Stimulated activated CD4-positive, alpha-beta T cell treated with anti-CD3 and anti-CD28 coated beads, TNF-alpha, amount 100 ng/mL, for 24 hours (primary cell): Measurements from ENCODE around the gene C6orf120.

Source experiments
- DNase-seq, 3 experiments: peaks; one replicate each; pipeline ENCODE4 v3.0.0-alpha.2; 2020; ENCODE audit warnings: low read depth in 3 of 3

Gene C6orf120

GRCh38 chr6:169701954-169702839 lies at the start of gene C6orf120, which contains the start of gene WDR27:
Gene C6orf120 (plus strand): TSS chr6:169702126. CDS start chr6:169702460, 334 bp downstream.
Gene WDR27 (minus strand): TSS chr6:169702029. CDS start chr6:169689005, 13,024 bp downstream.
- DNase-seq: peak; percentile 97 to 98 (median 98)

- DNase-seq: no peak
These were observed 49.0 kb upstream of the C6orf120 start for GRCh38 chr6:169652896-169653295.

- DNase-seq: no peak
These were observed 48.2 kb upstream of the C6orf120 start for GRCh38 chr6:169653691-169654090.

GRCh38 chr6:169654598-169655391 lies 47.1 kb upstream of the C6orf120 start:
- peak; percentile 25 to 56 (median 40) for DNase-seq

GRCh38 chr6:169656546-169657283 lies 45.2 kb upstream of the C6orf120 start:
- no peak for DNase-seq

GRCh38 chr6:169657284-169657610 lies 44.7 kb upstream of the C6orf120 start:
- no peak for DNase-seq

GRCh38 chr6:169659820-169660610 lies 41.9 kb upstream of the C6orf120 start:
- DNase-seq: no peak

GRCh38 chr6:169660751-169661390 lies 41.1 kb upstream of the C6orf120 start:
- DNase-seq: no peak

- DNase-seq: no peak
These were observed 40.6 kb upstream of the C6orf120 start for GRCh38 chr6:169661391-169661756.

- DNase-seq: no peak
These were observed 38.5 kb upstream of the C6orf120 start for GRCh38 chr6:169663468-169663867.

GRCh38 chr6:169664227-169664626 lies 37.7 kb upstream of the C6orf120 start:
- DNase-seq: no peak

GRCh38 chr6:169665289-169665688 lies 36.6 kb upstream of the C6orf120 start:
- DNase-seq: no peak

GRCh38 chr6:169666441-169666840 lies 35.5 kb upstream of the C6orf120 start:
- no peak for DNase-seq

GRCh38 chr6:169667716-169668115 lies 34.2 kb upstream of the C6orf120 start:
- no peak for DNase-seq

GRCh38 chr6:169668203-169668847 lies 33.6 kb upstream of the C6orf120 start:
- DNase-seq: no peak

GRCh38 chr6:169669147-169669546 lies 32.8 kb upstream of the C6orf120 start:
- no peak for DNase-seq

GRCh38 chr6:169669889-169670288 lies 32.0 kb upstream of the C6orf120 start:
- DNase-seq: no peak

GRCh38 chr6:169671563-169671962 lies 30.4 kb upstream of the C6orf120 start:
- no peak for DNase-seq

GRCh38 chr6:169675011-169675410 lies 26.9 kb upstream of the C6orf120 start:
- no peak for DNase-seq

GRCh38 chr6:169677096-169677495 lies 24.8 kb upstream of the C6orf120 start:
- no peak for DNase-seq
